WTC11 (cell line): ENCODE data around the gene RREB1.

Experiments used
- CBFB ChIP-seq: sonication (generic); formaldehyde crosslinking; IDR thresholded peaks from 2 replicates; pipeline ENCODE4 v1.8.1; 2022; ENCODE audit warnings: mild to moderate bottlenecking, low read depth, missing genetic modification reagents
- CTCF ChIP-seq: fragments of 200-600 bp; IDR thresholded peaks from 2 replicates; pipeline ENCODE4 v1.8.0; 2022; ENCODE audit warnings: antibody characterized with exemption
- ERG ChIP-seq: fragments of 250-450 bp; sonication (Bioruptor Pico); IDR thresholded peaks from 2 replicates; pipeline ENCODE4 v1.8.0; 2021; ENCODE audit warnings: mild to moderate bottlenecking
- FOXK1 ChIP-seq: sonication (generic); formaldehyde crosslinking; IDR thresholded peaks from 2 replicates; pipeline ENCODE4 v1.8.0; 2022; ENCODE audit warnings: mild to moderate bottlenecking, moderate library complexity, missing genetic modification reagents
- FOXP1 ChIP-seq: sonication (generic); formaldehyde crosslinking; IDR thresholded peaks from 2 replicates; pipeline ENCODE4 v1.8.0; 2022; ENCODE audit warnings: missing genetic modification reagents, mild to moderate bottlenecking, moderate library complexity, borderline replicate concordance
- JUN ChIP-seq: sonication (generic); formaldehyde crosslinking; IDR thresholded peaks from 2 replicates; pipeline ENCODE4 v1.8.0; 2023; ENCODE audit warnings: mild to moderate bottlenecking, missing genetic modification reagents
- MAX ChIP-seq: sonication (generic); formaldehyde crosslinking; IDR thresholded peaks from 2 replicates; pipeline ENCODE4 v1.8.0; 2022; ENCODE audit warnings: mild to moderate bottlenecking, missing genetic modification reagents
- RELA ChIP-seq: sonication (generic); formaldehyde crosslinking; IDR thresholded peaks from 2 replicates; pipeline ENCODE4 v1.8.1; 2022; ENCODE audit warnings: missing genetic modification reagents, mild to moderate bottlenecking, borderline replicate concordance
- TP53 ChIP-seq: sonication (generic); formaldehyde crosslinking; IDR thresholded peaks from 2 replicates; pipeline ENCODE4 v1.8.1; 2023; ENCODE audit warnings: mild to moderate bottlenecking, missing genetic modification reagents
- TF ChIP-seq, protein P1 (sequence below): sonication (generic); formaldehyde crosslinking; IDR thresholded peaks from 2 replicates; pipeline ENCODE4 v1.8.0; 2022; ENCODE audit warnings: mild to moderate bottlenecking, missing genetic modification reagents
- TF ChIP-seq, protein P2 (sequence below): sonication (generic); formaldehyde crosslinking; IDR thresholded peaks from 2 replicates; pipeline ENCODE4 v1.8.0; 2023; ENCODE audit warnings: missing genetic modification reagents

- TF ChIP-seq CTCF (no peak), JUN (CRISPR knock-in tag) (no peak), RELA (no peak), CBFB (CRISPR knock-in tag) (no peak), MAX (CRISPR knock-in tag) (no peak), ERG (CRISPR knock-in tag) (no peak), TP53 (CRISPR knock-in tag) (no peak), FOXP1 (no peak), FOXK1 (no peak)
- TF ChIP-seq, protein P1, sequence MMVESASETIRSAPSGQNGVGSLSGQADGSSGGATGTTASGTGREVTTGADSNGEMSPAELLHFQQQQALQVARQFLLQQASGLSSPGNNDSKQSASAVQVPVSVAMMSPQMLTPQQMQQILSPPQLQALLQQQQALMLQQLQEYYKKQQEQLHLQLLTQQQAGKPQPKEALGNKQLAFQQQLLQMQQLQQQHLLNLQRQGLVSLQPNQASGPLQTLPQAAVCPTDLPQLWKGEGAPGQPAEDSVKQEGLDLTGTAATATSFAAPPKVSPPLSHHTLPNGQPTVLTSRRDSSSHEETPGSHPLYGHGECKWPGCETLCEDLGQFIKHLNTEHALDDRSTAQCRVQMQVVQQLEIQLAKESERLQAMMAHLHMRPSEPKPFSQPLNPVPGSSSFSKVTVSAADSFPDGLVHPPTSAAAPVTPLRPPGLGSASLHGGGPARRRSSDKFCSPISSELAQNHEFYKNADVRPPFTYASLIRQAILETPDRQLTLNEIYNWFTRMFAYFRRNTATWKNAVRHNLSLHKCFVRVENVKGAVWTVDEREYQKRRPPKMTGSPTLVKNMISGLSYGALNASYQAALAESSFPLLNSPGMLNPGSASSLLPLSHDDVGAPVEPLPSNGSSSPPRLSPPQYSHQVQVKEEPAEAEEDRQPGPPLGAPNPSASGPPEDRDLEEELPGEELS (CRISPR knock-in tag): no peak
- TF ChIP-seq, protein P2, sequence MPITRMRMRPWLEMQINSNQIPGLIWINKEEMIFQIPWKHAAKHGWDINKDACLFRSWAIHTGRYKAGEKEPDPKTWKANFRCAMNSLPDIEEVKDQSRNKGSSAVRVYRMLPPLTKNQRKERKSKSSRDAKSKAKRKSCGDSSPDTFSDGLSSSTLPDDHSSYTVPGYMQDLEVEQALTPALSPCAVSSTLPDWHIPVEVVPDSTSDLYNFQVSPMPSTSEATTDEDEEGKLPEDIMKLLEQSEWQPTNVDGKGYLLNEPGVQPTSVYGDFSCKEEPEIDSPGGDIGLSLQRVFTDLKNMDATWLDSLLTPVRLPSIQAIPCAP: no peak
These were observed 133.4 kb downstream of the RREB1 start for GRCh38 chr6:7241160-7241559.
